GM12878 (cell line): Measurements from ENCODE around the gene APH1B. TPM values are rescaled to one million over a fixed set of nuclear protein-coding genes. Genes with fewer than 3 reads are reported as not detected.

Source experiments
- ATAC-seq: fragments of 200-7000 bp; cut with Tn5 transposase; 3 replicates; pipeline ENCODE4 v1.9.1; 2020; ENCODE audit warnings: mild to moderate bottlenecking, moderate library complexity
- BruUV-seq: library from RNA; stranded (reverse); fragments of 400-500 nt; replicated peaks from 2 replicates; lab custom pipeline; 2021; lab: Mats Ljungman, UMichigan
- CTCF ChIA-PET: fragments of 300-600 bp; sonication (Branson Sonifier 250); formaldehyde crosslinking; extraction: SDS; loops from one replicate; lab custom pipeline; 2021; ENCODE audit warnings: inconsistent platforms; lab: Yijun Ruan, JAX
- POLR2A ChIA-PET: fragments of 350-600 bp; formaldehyde crosslinking; extraction: SDS; loops from one replicate; lab custom pipeline; 2021; ENCODE audit warnings: inconsistent platforms; lab: Charles Lee
- RAD21 ChIA-PET: fragments of 300-600 bp; sonication (Branson Sonifier 250); formaldehyde crosslinking; loops from one replicate; lab custom pipeline; 2023; ENCODE audit warnings: antibody characterized with exemption; ENCODE audit not compliant: unreplicated experiment; lab: Charles Lee
- SMC1A ChIA-PET: fragments of 300-600 bp; sonication (Branson Sonifier 250); formaldehyde crosslinking; loops from one replicate; lab custom pipeline; 2023; ENCODE audit not compliant: unreplicated experiment, uncharacterized antibody; lab: Charles Lee
- DNase-seq: peaks from one replicate; pipeline ENCODE4 v3.0.0-alpha.2; 2011; ENCODE audit warnings: low read depth, low spot score
- FAIRE-seq: peaks from 3 replicates; lab custom pipeline; 2011; peaks lifted over from hg19 to GRCh38; lab: Jason Lieb, UNC
- H2AFZ ChIP-seq: 2 replicates; pipeline ENCODE4 v1.6.0; 2011; ENCODE audit warnings: low read depth, low read length, control low read depth; ENCODE audit not compliant: control insufficient read depth
- H3K27ac ChIP-seq: 2 replicates; pipeline ENCODE4 v1.5.1; 2011; ENCODE audit warnings: control low read depth; ENCODE audit not compliant: control insufficient read depth, insufficient read depth
- H3K27me3 ChIP-seq, 2 experiments: replicated peaks in 1 of 2; 2 replicates each; pipeline versions ENCODE4 v1.6.0 to v1.6.1; 2011; ENCODE audit warnings: low read length in 1 of 2; ENCODE audit not compliant: control insufficient read depth in 2 of 2, insufficient read depth in 2 of 2
- H3K36me3 ChIP-seq, 2 experiments: 2 replicates each; pipeline ENCODE4 v1.5.1; 2011; ENCODE audit warnings: low read length in 1 of 2; ENCODE audit not compliant: control insufficient read depth in 2 of 2, insufficient read depth in 2 of 2
- H3K4me1 ChIP-seq: 2 replicates; pipeline ENCODE4 v1.6.1; 2011; ENCODE audit warnings: mild to moderate bottlenecking, low read length, moderate library complexity, mixed read lengths; ENCODE audit not compliant: control insufficient read depth, insufficient read depth
- H3K4me2 ChIP-seq: 2 replicates; pipeline ENCODE4 v1.6.0; 2011; ENCODE audit warnings: control low read depth; ENCODE audit not compliant: control insufficient read depth, insufficient read depth
- H3K4me3 ChIP-seq: fragments of 200-600 bp; sonication (generic); 2 replicates; pipeline ENCODE4 v1.5.1; 2016
- H3K79me2 ChIP-seq: 2 replicates; pipeline ENCODE4 v1.6.0; 2011; ENCODE audit warnings: low read length; ENCODE audit not compliant: control insufficient read depth, insufficient read depth
- H3K9ac ChIP-seq: 2 replicates; pipeline ENCODE4 v1.8.0; 2011; ENCODE audit warnings: low read length, control low read depth, mixed read lengths; ENCODE audit not compliant: control insufficient read depth, insufficient read depth
- H3K9me3 ChIP-seq: replicated peaks from 3 replicates; pipeline ENCODE4 v1.5.1; 2011; ENCODE audit warnings: mild to moderate bottlenecking, low read length; ENCODE audit not compliant: control insufficient read depth, insufficient read depth
- H4K20me1 ChIP-seq: 2 replicates; pipeline ENCODE4 v1.6.0; 2011; ENCODE audit not compliant: control insufficient read depth, insufficient read depth
- HDGF ChIP-seq: fragments of 450-650 bp; IDR thresholded peaks from 2 replicates; pipeline ENCODE4 v1.6.1; 2016; ENCODE audit warnings: antibody characterized with exemption
- MYC ChIP-seq: IDR thresholded peaks from 2 replicates; pipeline ENCODE4 v1.6.1; 2011; ENCODE audit warnings: mild to moderate bottlenecking, low read length, moderate library complexity, inconsistent platforms; ENCODE audit not compliant: insufficient read depth, insufficient replicate concordance, insufficient read length, severe bottlenecking
- NFIC ChIP-seq: IDR thresholded peaks from 2 replicates; pipeline ENCODE4 v1.6.1; 2012; ENCODE audit warnings: low read depth, mild to moderate bottlenecking, inconsistent platforms, low read length, moderate library complexity
- POLR2AphosphoS2 ChIP-seq: IDR thresholded peaks from 2 replicates; pipeline ENCODE4 v1.6.1; 2011; ENCODE audit warnings: low read depth, mild to moderate bottlenecking, low read length, improper control_type of control experiment, moderate library complexity
- RUNX3 ChIP-seq: IDR thresholded peaks from 2 replicates; pipeline ENCODE4 v1.6.1; 2012; ENCODE audit warnings: low read length, inconsistent platforms
- SMAD1 ChIP-seq: fragments of 450-650 bp; IDR thresholded peaks from 2 replicates; pipeline ENCODE4 v1.6.1; 2018; ENCODE audit warnings: mild to moderate bottlenecking, low read depth; ENCODE audit not compliant: partially characterized antibody
- SP1 ChIP-seq: IDR thresholded peaks from one replicate; pipeline ENCODE4 v1.6.1; 2011; ENCODE audit warnings: low read depth, low read length
- SREBF1 ChIP-seq: IDR thresholded peaks from 2 replicates; pipeline ENCODE4 v1.6.1; 2012; ENCODE audit warnings: mild to moderate bottlenecking, low read length
- SUPT20H ChIP-seq: IDR thresholded peaks from 2 replicates; pipeline ENCODE4 v1.6.1; 2011; ENCODE audit warnings: low read depth, mild to moderate bottlenecking, low read length, moderate library complexity, borderline replicate concordance; ENCODE audit not compliant: control insufficient read depth
- TBL1XR1 ChIP-seq: IDR thresholded peaks from 2 replicates; pipeline ENCODE4 v1.6.1; 2012; ENCODE audit warnings: low read depth, low read length, improper control_type of control experiment
- ZZZ3 ChIP-seq: IDR thresholded peaks from 2 replicates; pipeline ENCODE4 v1.6.1; 2011; ENCODE audit warnings: low read depth; ENCODE audit not compliant: control insufficient read depth, insufficient read length
- WGBS: methylation state at CpG from one replicate; pipeline ENCODE4 v1.1.6; 2016; ENCODE audit warnings: low lambda C conversion rate; ENCODE audit not compliant: insufficient replicate concordance, insufficient coverage; ENCODE audit errors: missing lambda C conversion rate; 5-methylcytosine and 5-hydroxymethylcytosine counted together
- in situ Hi-C: fragments of 300-500 bp; cut with MboI; formaldehyde crosslinking; loops from 9 replicates; pipeline ENCODE4 v1.14.3; 2018; ENCODE audit warnings: mixed read lengths
- intact Hi-C: fragments of 100-400 bp; cut with micrococcal nuclease; formaldehyde crosslinking; loops from one replicate; pipeline ENCODE4 v1.14.2; 2022; ENCODE audit not compliant: unreplicated experiment
- polyA plus RNA-seq, 11 experiments: library from polyadenylated mRNA; depleted of rRNA in 4 of 11; unstranded in 6 of 11; stranded (reverse) in 5 of 11; fragments of >200 nt; fragmentation: Nextera tagmentation in 4 of 11; fragmentation: Illumina TruSeq in 1 of 11; extraction: Ambion mirVana in 4 of 11; extraction: Trizol in 1 of 11; gene quantifications; 1 replicate in 1 of 11; 2 replicates in 10 of 11; pipeline versions ENCODE4 v1.2.1 to v1.2.3, GENCODE V29; 2011 to 2016; ENCODE audit warnings: inconsistent platforms in 2 of 11, missing spikeins in 2 of 11, low read depth in 1 of 11
- total RNA-seq, 4 experiments: library from RNA; depleted of rRNA in 3 of 4; stranded (reverse); fragments of >200 nt in 3 of 4; fragmentation: Illumina TruSeq in 1 of 4; extraction: Trizol in 1 of 4; gene quantifications; 2 replicates each; pipeline versions ENCODE4 v1.2.1 to v1.2.3, GENCODE V29; 2013 to 2021
- TF ChIP-seq, protein P1 (sequence below): IDR thresholded peaks from 2 replicates; pipeline ENCODE4 v1.6.1; 2011; ENCODE audit warnings: mild to moderate bottlenecking, low read depth, low read length, moderate library complexity; ENCODE audit not compliant: insufficient replicate concordance
- TF ChIP-seq, protein P2 (sequence below): fragments of 450-650 bp; IDR thresholded peaks from 2 replicates; pipeline ENCODE4 v1.6.1; 2014; ENCODE audit warnings: mild to moderate bottlenecking

The APH1B gene
- total and polyA plus RNA-seq, 10 of the 15 experiments (the other 5 are each of a cell fraction or from before 2014, with no cell fraction given), result 5.0 to 20.8 (median 11.1) TPM

DNA sequence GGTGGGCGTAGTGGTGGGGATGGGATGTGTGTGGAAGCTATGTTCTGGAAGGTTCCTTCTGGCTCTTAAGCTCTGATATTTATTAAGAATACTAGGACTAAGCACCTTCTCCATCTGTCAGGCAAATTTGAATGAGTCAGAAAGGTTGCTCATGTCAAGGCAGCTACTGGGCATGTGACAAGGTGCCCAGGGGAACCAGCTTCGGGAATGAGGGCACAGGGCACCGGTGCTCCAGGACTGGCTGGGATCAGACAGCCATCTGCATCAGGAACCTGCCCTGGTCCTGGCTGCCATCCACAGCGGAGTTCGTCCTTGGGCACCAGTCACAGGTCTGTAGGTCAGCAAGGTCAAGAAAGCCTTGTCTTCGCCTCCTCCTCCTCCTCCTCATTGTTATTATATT, 71.8 kb downstream of the APH1B start (continued):
- TF ChIP-seq, protein P1, sequence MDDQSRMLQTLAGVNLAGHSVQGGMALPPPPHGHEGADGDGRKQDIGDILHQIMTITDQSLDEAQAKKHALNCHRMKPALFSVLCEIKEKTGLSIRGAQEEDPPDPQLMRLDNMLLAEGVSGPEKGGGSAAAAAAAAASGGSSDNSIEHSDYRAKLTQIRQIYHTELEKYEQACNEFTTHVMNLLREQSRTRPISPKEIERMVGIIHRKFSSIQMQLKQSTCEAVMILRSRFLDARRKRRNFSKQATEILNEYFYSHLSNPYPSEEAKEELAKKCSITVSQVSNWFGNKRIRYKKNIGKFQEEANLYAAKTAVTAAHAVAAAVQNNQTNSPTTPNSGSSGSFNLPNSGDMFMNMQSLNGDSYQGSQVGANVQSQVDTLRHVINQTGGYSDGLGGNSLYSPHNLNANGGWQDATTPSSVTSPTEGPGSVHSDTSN, result no peak
- TF ChIP-seq POLR2AphosphoS2 (no peak), SUPT20H (no peak), SREBF1 (no peak), SMAD1 (no peak), HDGF (no peak), RUNX3 (no peak), TBL1XR1 (no peak)
- TF ChIP-seq, protein P2, sequence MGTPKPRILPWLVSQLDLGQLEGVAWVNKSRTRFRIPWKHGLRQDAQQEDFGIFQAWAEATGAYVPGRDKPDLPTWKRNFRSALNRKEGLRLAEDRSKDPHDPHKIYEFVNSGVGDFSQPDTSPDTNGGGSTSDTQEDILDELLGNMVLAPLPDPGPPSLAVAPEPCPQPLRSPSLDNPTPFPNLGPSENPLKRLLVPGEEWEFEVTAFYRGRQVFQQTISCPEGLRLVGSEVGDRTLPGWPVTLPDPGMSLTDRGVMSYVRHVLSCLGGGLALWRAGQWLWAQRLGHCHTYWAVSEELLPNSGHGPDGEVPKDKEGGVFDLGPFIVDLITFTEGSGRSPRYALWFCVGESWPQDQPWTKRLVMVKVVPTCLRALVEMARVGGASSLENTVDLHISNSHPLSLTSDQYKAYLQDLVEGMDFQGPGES, result no peak
- TF ChIP-seq, all 136 proteins: peak for 0

DNA sequence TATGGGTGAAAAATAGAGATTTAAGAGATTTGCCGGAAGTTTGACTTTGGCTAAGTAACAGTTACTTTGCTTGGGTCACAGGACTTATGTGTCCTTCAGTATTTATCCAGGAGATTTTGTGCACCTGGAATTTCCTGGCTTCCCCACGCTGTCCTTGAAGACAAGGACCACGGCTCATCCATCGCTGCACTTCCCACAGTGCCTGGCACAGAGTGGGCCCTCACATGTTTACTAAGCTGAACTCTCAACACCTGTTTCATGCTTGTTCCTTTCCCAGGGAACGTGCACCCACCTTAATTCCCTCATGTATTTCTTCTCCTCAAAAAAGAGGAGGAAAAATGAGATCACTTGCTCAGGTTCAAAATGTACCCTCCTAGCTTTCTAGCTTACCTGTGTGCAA, 72.2 kb downstream of the APH1B start:
- intact Hi-C loops (no loop called here), in situ Hi-C loops (no loop called here)
- no peaks in the 10 kb centered on the region; a peak in 1 of 4 replicates for H3K27me3 ChIP-seq
- SMC1A ChIA-PET, result interaction anchor here (0.7 to 1.2 kb wide), 3 partner anchors 12 to 60 kb away, joined by 3 read pairs; no protein-coding TSS in a partner anchor
- no peaks in the 10 kb centered on the region for H3K79me2 ChIP-seq
- no peaks in the 10 kb centered on the region for H3K9me3 ChIP-seq
- no peak overlapping the region for H2AFZ ChIP-seq
- H3K9ac ChIP-seq, result no peak overlapping the region
- WGBS, result 62% methylated on average over 5 of the region's 5 CpGs
- no peaks in the 10 kb centered on the region for H3K4me1 ChIP-seq
- TF ChIP-seq NFIC (no peak), ZZZ3 (no peak), MYC (no peak), SP1 (no peak)
- no peaks in the 10 kb centered on the region for H4K20me1 ChIP-seq
- no peak for DNase-seq
- no peak overlapping the region for H3K4me3 ChIP-seq
- POLR2A ChIA-PET, result interaction anchor here (1.0 to 1.2 kb wide), 2 partner anchors 13 to 31 kb away, joined by 3 read pairs; no protein-coding TSS in a partner anchor
- no peaks in the 10 kb centered on the region for H3K36me3 ChIP-seq
- RAD21 ChIA-PET, result interaction anchor here (0.6 to 1.5 kb wide), 2 partner anchors 60 to 188 kb away, joined by 4 to 5 read pairs; no protein-coding TSS in a partner anchor
- no peak overlapping the region for H3K4me2 ChIP-seq
- H3K27ac ChIP-seq, result no peak overlapping the region
- FAIRE-seq, result no peak
- CTCF ChIA-PET, result interaction anchor here (1.0 to 1.8 kb wide), 3 partner anchors 10 to 23 kb away, joined by 3 to 5 read pairs (median 4); no protein-coding TSS in a partner anchor
- ATAC-seq, result no peak
- BruUV-seq, result no TSS peak
